ENCODE measurements around the gene GRB2. TPM values are rescaled to one million over a fixed set of nuclear protein-coding genes. Genes with fewer than 3 reads are reported as not detected.
"Not testable (repeated sequence)": the region's sequence is repeated elsewhere in the genome, so short reads cannot be mapped to it uniquely, and the experiment has no call there.

Gene GRB2
- total RNA-seq, 1 donor = 88.3 TPM

- DNase-seq (ENCODE audit: low read depth in 2 of 3, low spot score in 2 of 3) = no peak
Measured at GRCh38 chr17:75356260-75356937, 49.1 kb downstream of the GRB2 start.

GRCh38 chr17:75353176-75353575 lies 52.3 kb downstream of the GRB2 start:
- no peak for DNase-seq (ENCODE audit: low read depth in 2 of 3, low spot score in 2 of 3)

- DNase-seq (ENCODE audit: low read depth in 2 of 3, low spot score in 2 of 3) = peak in 1 of 3 donors; percentile 21
Measured at GRCh38 chr17:75352079-75352569, 53.4 kb downstream of the GRB2 start.

- DNase-seq (ENCODE audit: low read depth in 2 of 3, low spot score in 2 of 3) = no peak
Measured at GRCh38 chr17:75350706-75351105, 54.8 kb downstream of the GRB2 start.

GRCh38 chr17:75350029-75350428 lies 55.4 kb downstream of the GRB2 start:
- no peak for DNase-seq (ENCODE audit: low read depth in 2 of 3, low spot score in 2 of 3)

- no peak for DNase-seq (ENCODE audit: low read depth in 2 of 3, low spot score in 2 of 3)
Measured at GRCh38 chr17:75349589-75349988, 55.9 kb downstream of the GRB2 start.

GRCh38 chr17:75348386-75349012 lies 57.0 kb downstream of the GRB2 start:
- DNase-seq (ENCODE audit: low read depth in 2 of 3, low spot score in 2 of 3) = no peak

- DNase-seq (ENCODE audit: low read depth in 2 of 3, low spot score in 2 of 3) = peak in 1 of 3 donors; percentile 44
Measured at GRCh38 chr17:75346906-75347305, 58.6 kb downstream of the GRB2 start.

- DNase-seq (ENCODE audit: low read depth in 2 of 3, low spot score in 2 of 3) = not testable (repeated sequence)
Measured at GRCh38 chr17:75346368-75346767, 59.1 kb downstream of the GRB2 start.

GRCh38 chr17:75345514-75346167 lies 59.8 kb downstream of the GRB2 start:
- peak; percentile 19 to 51 (median 46) for DNase-seq (ENCODE audit: low read depth in 2 of 3, low spot score in 2 of 3)

- DNase-seq (ENCODE audit: low read depth in 2 of 3, low spot score in 2 of 3) = no peak
Measured at GRCh38 chr17:75344666-75345065, 60.8 kb downstream of the GRB2 start.

- DNase-seq (ENCODE audit: low read depth in 2 of 3, low spot score in 2 of 3) = no peak
Measured at GRCh38 chr17:75342996-75343395, 62.5 kb downstream of the GRB2 start.

GRCh38 chr17:75341784-75342486 lies 63.5 kb downstream of the GRB2 start:
- peak in 1 of 3 donors; percentile 42 for DNase-seq (ENCODE audit: low read depth in 2 of 3, low spot score in 2 of 3)

GRCh38 chr17:75340631-75341030 lies 64.8 kb downstream of the GRB2 start:
- DNase-seq (ENCODE audit: low read depth in 2 of 3, low spot score in 2 of 3) = no peak

- no peak for DNase-seq (ENCODE audit: low read depth in 2 of 3, low spot score in 2 of 3)
Measured at GRCh38 chr17:75339971-75340370, 65.5 kb downstream of the GRB2 start.

GRCh38 chr17:75338335-75338734 lies 67.1 kb downstream of the GRB2 start:
- peak in 2 of 3 donors; percentile 48 to 51 for DNase-seq (ENCODE audit: low read depth in 2 of 3, low spot score in 2 of 3)

- DNase-seq (ENCODE audit: low read depth in 2 of 3, low spot score in 2 of 3) = no peak
Measured at GRCh38 chr17:75335315-75335714, 70.2 kb downstream of the GRB2 start.

- no peak for DNase-seq (ENCODE audit: low read depth in 2 of 3, low spot score in 2 of 3)
Measured at GRCh38 chr17:75334723-75335122, 70.8 kb downstream of the GRB2 start.

GRCh38 chr17:75331671-75332070 lies 73.8 kb downstream of the GRB2 start:
- DNase-seq (ENCODE audit: low read depth in 2 of 3, low spot score in 2 of 3) = no peak

- no peak for DNase-seq (ENCODE audit: low read depth in 2 of 3, low spot score in 2 of 3)
Measured at GRCh38 chr17:75327757-75328156, 77.7 kb downstream of the GRB2 start.

GRCh38 chr17:75326226-75326848 lies 79.1 kb downstream of the GRB2 start:
- DNase-seq (ENCODE audit: low read depth in 2 of 3, low spot score in 2 of 3) = peak in 1 of 3 donors; percentile 47
